ENCODE results near the gene SMOC2. TPM values are rescaled to one million over a fixed set of nuclear protein-coding genes. Genes with fewer than 3 reads are reported as not detected.

SMOC2 gene
- total and polyA plus RNA-seq, 2 of the 4 experiments (the other 2 are of a cell fraction), result not detected

GRCh38 chr6:168520233-168520632 is 79.2 kb downstream of the SMOC2 start:
- H3K4me3 ChIP-seq (ENCODE audit: insufficient read depth, low read depth, low read length), result no peak overlapping the region
- no peak overlapping the region for H2AK9ac ChIP-seq (replicated peaks; ENCODE audit: low read depth, low read length, poor library complexity)
- H3K9me3 ChIP-seq (ENCODE audit: control insufficient read depth, insufficient read depth, low read length), result peaks cover 53% of the 10 kb centered on the region
- no peak overlapping the region for H2BK20ac ChIP-seq (ENCODE audit: low read depth, low read length)
- no peak overlapping the region for H2BK5ac ChIP-seq (ENCODE audit: low read depth, low read length, poor library complexity, severe bottlenecking)
- H3K4me2 ChIP-seq (ENCODE audit: low read depth, low read length), result no peak overlapping the region
- H3K4me1 ChIP-seq (ENCODE audit: control insufficient read depth, insufficient read depth, low read length), result no peaks in the 10 kb centered on the region
- dilution Hi-C loops (cut with HindIII; ENCODE audit: low sequenced_read_pairs, unreplicated experiment) (no loop called here), intact Hi-C loops (cut with micrococcal nuclease) (no loop called here), in situ Hi-C loops (cut with MboI; ENCODE audit: low sequenced_read_pairs) (no loop called here)
- BruUV-seq (replicated peaks), result no TSS peak
- no peaks in the 10 kb centered on the region for H3K27me3 ChIP-seq (ENCODE audit: control insufficient read depth, insufficient read depth, low read length)
- DNase-seq, result no peak
- no peak overlapping the region for H3K27ac ChIP-seq (ENCODE audit: insufficient read depth, low read length)
- no peak overlapping the region for H3K56ac ChIP-seq (ENCODE audit: extremely low read depth, insufficient read depth, low read length)
- no peak for ATAC-seq (ENCODE audit: low read depth)
- H3K23ac ChIP-seq (ENCODE audit: low read depth, low read length), result no peak overlapping the region
- no peak overlapping the region for H2AK5ac ChIP-seq (ENCODE audit: low read depth, low read length)
- no peak overlapping the region for H3K9ac ChIP-seq (ENCODE audit: low read depth, low read length)
- H4K5ac ChIP-seq (ENCODE audit: low read depth, low read length), result no peak overlapping the region
- H4K20me1 ChIP-seq (ENCODE audit: insufficient read depth, low read length), result no peaks in the 10 kb centered on the region
- no peak overlapping the region for H4K91ac ChIP-seq (ENCODE audit: insufficient read depth, low read depth, low read length)
- 37% methylated on average over 5 of the region's 10 CpGs; no CpG with 5 or more reads in 1 of the 2 experiments for WGBS, 2 experiments (ENCODE audit: extremely low coverage in 2 of 2, insufficient read length in 1 of 2)
- no peak overlapping the region for H3K4ac ChIP-seq (ENCODE audit: low read depth, low read length)
- H3K14ac ChIP-seq (replicated peaks; ENCODE audit: low read depth, low read length), result no peak overlapping the region
- no peak overlapping the region for H2AFZ ChIP-seq (replicated peaks; ENCODE audit: low read length, poor library complexity)
- H2BK15ac ChIP-seq (ENCODE audit: low read depth, low read length), result no peak overlapping the region
- ChIA-PET CTCF (no interaction called here), POLR2A (ENCODE audit: unreplicated experiment) (no interaction called here)
- no peaks in the 10 kb centered on the region for H3K36me3 ChIP-seq (ENCODE audit: control insufficient read depth, insufficient read depth, low read length)
- H3K18ac ChIP-seq (ENCODE audit: low read depth, low read length), result no peak overlapping the region
- TF ChIP-seq SMC3 (IDR thresholded peaks at IDR 0.05; ENCODE audit: low read depth, low read length), result no peak
- no peak for TF ChIP-seq NFE2L2 (IDR thresholded peaks at IDR 0.05; ENCODE audit: low read depth, low read length)
- TF ChIP-seq MAZ (IDR thresholded peaks at IDR 0.05; ENCODE audit: borderline replicate concordance, low read depth, low read length), result no peak
- no peak for TF ChIP-seq RCOR1 (IDR thresholded peaks at IDR 0.05; ENCODE audit: insufficient replicate concordance, low read length)
- TF ChIP-seq RFX5 (IDR thresholded peaks at IDR 0.05; ENCODE audit: low read depth, low read length), result no peak
- TF ChIP-seq MAFK (IDR thresholded peaks at IDR 0.05; ENCODE audit: low read depth, low read length), result no peak
- TF ChIP-seq FOS (IDR thresholded peaks at IDR 0.05; ENCODE audit: low read depth, low read length), result no peak
- no peak for TF ChIP-seq BHLHE40 (IDR thresholded peaks at IDR 0.05; ENCODE audit: low read depth, low read length)
- TF ChIP-seq RAD21 (IDR thresholded peaks at IDR 0.05; ENCODE audit: low read length), result no peak
- no peak for TF ChIP-seq CHD1 (IDR thresholded peaks at IDR 0.05; ENCODE audit: low read depth, low read length)
- TF ChIP-seq POLR2A (IDR thresholded peaks at IDR 0.05; ENCODE audit: low read depth, low read length), result no peak
- no peak for TF ChIP-seq USF2 (IDR thresholded peaks at IDR 0.05; ENCODE audit: low read depth, low read length)
- TF ChIP-seq CTCF (conservative IDR thresholded peaks at IDR 0.05; ENCODE audit: low read depth, low read length), result no peak
- TF ChIP-seq MXI1 (IDR thresholded peaks at IDR 0.05; ENCODE audit: borderline replicate concordance, low read depth, low read length), result no peak
- no peak for TF ChIP-seq CEBPB (IDR thresholded peaks at IDR 0.05; ENCODE audit: low read depth, low read length)
- no peak for TF ChIP-seq ELK1 (IDR thresholded peaks at IDR 0.05; ENCODE audit: borderline replicate concordance, low read depth, low read length)
- no peak overlapping the region for H2BK120ac ChIP-seq (ENCODE audit: low read depth, low read length)
- H3K79me1 ChIP-seq (ENCODE audit: low read depth in 1 of 2, low read length in 2 of 2), result no peaks in the 10 kb centered on the region
- H4K8ac ChIP-seq (ENCODE audit: low read depth in 2 of 2, low read length in 2 of 2), result no peak overlapping the region
- H3K9me1 ChIP-seq (ENCODE audit: insufficient read depth, low read length), result no peaks in the 10 kb centered on the region

Measured in IMR-90 (cell line).